ENCODE results near the gene PHAX. TPM values are rescaled to one million over a fixed set of nuclear protein-coding genes. Genes with fewer than 3 reads are reported as not detected.
"Not testable (repeated sequence)": the region's sequence is repeated elsewhere in the genome, so short reads cannot be mapped to it uniquely, and the experiment has no call there.

PHAX gene
- total RNA-seq, 1 donor from 2014 or later: 103 TPM

- DNase-seq: no peak
Measured at GRCh38 chr5:126603402-126603991, 2.8 kb downstream of the PHAX start.

- DNase-seq: no peak
Measured at GRCh38 chr5:126605525-126605924, 4.8 kb downstream of the PHAX start.

DNA sequence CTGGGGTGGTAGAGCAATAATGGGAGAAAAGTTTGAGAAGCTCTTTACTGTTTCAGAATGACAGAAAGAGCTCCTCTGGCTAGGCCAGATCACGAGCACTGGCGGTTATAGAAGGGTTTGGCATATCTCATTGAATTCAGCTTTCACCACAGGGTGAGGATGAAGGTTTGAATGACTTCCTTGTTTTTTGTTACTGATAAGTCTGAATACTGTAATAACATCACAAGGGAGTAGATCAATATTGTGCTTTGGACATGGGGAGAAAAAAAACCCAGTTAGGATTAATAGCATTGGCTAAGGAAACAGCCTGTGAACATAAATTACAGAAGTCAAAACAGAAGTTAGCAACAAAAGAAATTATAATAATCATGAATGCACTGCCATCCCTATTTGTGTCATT lies 9.4 kb downstream of the PHAX start:
- no peak for DNase-seq

DNA sequence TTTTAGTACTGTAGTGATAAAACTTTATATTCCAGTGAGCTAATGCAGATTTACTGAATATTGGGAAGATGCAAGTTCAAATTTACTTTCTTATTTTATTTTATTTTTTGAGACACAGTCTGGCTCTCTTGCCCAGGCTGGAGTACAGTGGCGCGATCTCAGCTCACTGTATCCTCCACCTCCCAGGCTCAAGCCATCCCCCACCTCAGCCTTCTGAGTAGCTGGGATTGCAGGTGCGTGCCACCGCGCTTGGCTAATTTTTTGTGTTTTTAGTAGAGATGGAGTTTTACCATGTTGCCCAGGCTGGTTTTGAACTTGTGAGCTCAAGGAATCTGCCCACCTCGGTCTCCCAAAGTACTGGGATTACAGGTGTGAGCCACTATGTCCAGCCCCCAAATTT lies 9.9 kb downstream of the PHAX start:
- DNase-seq: no peak

DNA sequence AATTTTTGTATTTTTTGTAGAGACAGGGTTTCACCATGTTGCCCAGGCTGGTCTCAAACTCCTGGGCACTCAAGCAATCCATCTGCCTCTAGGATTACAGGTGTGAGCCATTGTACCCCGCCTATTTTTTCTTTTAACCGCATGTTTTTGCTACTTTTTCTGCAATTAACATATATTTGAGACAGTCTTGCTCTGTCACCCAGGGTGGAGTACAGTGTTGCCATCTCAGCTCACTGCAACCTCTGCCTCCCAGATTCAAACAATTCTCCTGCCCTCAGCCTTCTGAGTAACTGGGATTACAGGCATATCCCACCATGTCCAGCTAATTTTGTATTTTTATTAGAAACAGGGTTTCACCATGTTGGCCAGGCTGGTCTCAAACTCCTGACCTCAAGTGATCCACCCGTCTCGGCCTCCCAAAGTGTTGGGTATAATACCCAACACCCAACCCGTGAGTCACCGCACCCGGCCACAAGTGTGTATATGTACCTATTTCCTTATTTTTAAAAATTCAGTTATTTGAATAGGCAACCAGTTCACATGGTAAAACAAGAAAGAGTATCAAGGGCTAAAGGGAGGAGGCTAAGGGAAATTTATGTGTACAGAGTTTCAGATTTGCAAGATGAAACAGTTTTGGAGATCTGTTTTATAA lies 13.3 kb downstream of the PHAX start:
- DNase-seq: no peak

- no peak for DNase-seq
Measured at GRCh38 chr5:126615286-126615685, 14.5 kb downstream of the PHAX start.

DNA sequence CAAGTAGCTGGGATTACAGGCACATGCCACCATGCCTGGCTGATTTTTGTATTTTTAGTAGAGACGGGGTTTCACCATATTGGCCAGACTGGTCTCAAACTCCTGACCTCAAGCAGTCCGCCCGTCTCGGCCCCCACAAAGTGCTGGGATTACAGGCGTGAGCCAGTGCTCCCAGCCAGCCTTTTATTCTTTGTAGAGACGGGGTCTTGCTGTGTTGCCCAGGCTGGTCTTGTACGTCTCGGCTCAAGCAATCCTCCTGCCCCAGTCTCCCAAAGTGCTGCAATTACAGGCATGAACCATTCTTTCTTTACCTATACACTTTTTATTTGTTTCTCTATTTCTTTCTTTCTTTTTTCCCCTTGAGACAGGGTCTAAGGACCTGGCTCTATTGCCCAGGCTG lies 16.9 kb downstream of the PHAX start:
- DNase-seq: not testable (repeated sequence)

- no peak for DNase-seq
Measured at GRCh38 chr5:126619781-126620180, 19.0 kb downstream of the PHAX start.

- DNase-seq: no peak
Measured at GRCh38 chr5:126624534-126624933, 23.8 kb downstream of the PHAX start.

DNA sequence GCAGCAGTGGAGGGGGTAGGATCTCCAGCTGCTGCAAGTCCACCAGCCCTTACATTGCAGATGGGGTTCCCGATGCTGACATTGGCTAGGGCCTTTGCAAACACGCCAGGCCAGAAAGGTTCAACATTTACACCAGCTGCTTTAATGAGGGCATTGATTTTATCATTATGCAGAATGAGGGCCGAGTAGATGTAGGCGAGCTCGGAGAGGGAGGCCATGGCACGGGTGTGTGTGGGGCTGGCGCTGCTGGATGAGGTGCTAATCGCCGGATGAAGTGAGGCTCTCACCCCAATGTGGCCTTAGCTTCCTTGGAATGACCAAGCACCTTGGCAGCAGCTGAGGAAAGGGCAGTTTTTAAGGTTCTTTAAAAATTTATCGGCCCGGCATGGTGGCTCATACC lies 27.4 kb downstream of the PHAX start:
- DNase-seq: no peak

DNA sequence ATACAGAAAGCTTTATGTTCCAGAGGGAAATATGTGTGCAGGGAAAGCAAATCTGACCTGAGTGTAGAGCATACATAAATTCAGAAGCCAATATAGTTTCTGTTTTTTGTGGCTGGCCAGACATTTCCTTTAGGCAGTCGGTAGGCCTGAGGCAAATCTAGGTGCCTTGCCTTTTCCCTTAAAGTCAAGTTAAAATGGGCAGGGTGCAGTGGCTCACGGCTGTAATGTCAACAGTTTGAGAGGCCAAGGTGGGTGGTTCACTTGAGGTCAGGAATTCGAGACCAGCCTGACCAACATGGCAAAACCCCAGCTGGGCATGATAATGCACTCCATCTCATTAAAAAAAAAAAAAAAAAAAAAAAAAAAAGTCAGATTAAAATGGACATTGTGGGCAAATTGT lies 31.2 kb downstream of the PHAX start:
- DNase-seq: no peak

DNA sequence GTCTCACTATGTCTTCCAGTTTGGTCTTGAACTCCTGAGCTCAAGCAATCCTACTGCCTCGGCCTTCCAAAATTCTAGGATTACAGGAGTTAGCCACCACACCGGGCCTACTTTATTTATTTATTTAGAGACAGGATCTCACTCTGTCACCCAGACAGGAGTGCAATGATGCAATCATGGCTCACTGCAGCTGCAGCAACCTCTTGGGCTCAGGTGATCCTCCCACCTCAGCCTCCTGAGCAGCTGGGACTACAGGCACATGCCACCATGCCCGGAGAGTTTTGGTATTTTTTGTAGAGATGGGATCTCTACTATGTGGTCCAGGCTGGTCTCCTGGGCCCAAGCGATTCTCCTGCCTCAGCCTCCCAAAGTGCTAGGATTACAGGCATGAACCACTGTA lies 32.8 kb downstream of the PHAX start:
- DNase-seq: no peak

- DNase-seq: no peak
Measured at GRCh38 chr5:126635585-126635984, 34.8 kb downstream of the PHAX start.

DNA sequence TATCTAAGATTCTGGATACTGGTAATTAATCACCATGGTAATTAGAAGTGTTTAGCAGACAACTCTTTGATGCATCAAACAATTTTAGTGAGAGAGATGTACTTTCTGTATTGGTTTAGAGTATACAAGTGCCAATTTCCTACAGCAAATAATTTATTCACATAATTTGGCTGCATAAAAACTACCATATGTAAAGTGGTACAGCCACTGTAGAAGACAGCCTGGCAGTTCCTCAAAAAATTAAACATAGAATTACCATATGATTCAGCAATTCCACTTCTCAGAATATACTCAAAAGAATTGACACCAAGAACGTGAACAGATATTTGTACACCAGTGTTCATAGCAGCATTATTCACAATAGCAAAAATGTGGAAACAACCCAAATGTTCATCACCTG lies 36.2 kb downstream of the PHAX start:
- DNase-seq: no peak

DNA sequence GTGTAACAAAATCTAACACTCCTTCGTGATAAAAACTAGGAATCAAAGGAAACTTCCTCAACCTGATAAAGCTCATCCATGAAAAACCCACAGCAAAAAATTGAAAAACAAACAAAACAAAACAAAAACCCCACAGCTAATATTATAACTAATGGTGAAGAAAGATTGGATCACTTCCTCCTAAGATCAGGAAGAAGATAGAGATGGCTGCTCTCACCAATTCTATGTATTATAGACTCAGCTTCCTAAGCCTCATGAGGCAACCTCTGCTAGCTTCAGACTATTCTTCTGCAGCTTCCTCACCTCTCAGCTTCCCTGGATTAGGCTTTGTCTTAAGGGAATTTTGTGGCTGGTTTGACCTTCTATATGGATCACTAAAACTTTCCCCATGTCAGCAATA lies 40.1 kb downstream of the PHAX start:
- no peak for DNase-seq

DNA sequence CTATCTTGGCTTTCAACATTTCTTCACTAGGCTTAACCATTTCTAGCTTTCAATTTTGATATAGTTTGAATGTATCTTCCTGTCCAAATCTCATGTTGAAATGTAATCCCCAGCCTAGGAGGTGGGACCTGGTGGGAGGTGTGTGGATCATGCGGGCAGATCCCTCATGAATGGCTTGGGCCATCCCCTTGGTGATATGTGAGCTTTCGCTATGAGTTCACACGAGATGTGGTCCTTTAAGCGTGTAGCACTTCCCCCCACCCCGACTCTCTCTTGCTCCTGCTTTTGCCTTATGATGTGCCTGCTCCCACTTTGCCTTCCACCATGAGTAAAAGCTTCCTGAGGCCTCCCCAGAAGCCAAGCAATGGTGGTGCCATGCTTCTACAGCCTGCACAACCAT lies 40.6 kb downstream of the PHAX start:
- no peak for DNase-seq

- DNase-seq: no peak
Measured at GRCh38 chr5:126645132-126645531, 44.4 kb downstream of the PHAX start.

- DNase-seq: no peak
Measured at GRCh38 chr5:126647071-126647470, 46.3 kb downstream of the PHAX start.

DNA sequence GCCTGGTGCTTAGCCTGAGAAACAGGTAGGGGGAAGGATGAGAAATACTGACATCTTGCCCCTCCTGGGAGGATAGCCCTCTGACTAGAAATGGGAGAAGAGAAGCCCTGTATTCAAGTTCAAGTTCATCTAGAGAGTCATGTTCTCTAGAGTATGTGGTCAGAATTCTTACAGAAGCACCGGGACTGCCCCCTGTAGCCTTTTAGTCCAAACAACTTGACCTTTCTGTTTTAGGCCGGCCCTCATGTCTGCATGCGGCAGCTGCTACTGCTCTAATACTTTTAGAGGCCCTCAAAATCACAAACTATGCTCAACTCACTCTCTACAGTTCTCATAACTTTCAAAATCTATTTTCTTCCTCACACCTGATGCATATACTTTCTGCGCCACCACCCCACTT lies 47.7 kb downstream of the PHAX start:
- DNase-seq: no peak

DNA sequence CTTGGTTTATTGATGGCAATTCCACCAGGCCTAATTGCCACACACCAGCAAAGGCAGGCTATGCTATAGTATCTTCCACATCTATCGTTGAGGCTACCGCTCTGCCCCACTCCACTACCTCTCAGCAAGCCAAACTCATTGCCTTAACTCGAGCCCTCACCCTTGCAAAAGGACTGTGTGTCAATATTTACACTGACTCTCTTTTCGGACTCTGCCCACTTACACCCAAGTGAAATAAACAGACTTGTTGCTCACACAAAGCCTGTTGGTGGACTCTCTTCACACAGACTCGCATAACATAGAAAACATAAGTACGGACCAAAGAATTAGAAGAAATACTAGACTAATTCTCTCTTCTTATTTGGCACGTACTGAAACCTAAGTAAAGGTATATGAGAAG lies 48.3 kb downstream of the PHAX start:
- DNase-seq: not testable (repeated sequence)

GRCh38 chr5:126649709-126650108 lies 49.0 kb downstream of the PHAX start:
- not testable (repeated sequence) for DNase-seq

GRCh38 chr5:126650463-126650862 lies 49.7 kb downstream of the PHAX start:
- no peak for DNase-seq

DNA sequence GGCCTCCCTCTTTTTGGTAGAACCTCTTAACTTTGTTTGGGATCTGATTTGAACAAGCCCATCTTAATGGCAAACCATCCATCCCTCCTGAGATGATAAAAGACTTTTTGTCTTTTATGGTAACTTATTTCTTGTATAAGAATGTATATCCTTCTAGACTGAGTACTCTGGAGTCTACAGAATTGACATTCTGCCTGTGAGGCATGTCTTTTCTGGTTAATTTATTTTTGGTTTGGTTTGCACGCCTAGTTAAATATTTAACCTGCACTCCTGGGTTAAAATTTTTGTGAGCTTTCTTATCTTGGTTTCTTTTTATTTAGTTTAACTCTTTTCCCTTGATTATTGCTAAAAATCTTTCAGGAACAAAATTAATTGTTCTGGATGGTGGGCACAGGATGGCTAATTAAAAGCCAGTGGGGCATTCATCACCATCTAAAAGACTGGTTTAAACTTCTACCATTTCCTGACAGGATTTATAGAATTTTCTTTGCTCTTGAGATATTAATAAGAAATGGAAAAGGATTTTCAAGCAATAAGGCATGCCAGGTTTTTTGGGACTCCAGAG lies 50.3 kb downstream of the PHAX start:
- no peak for DNase-seq

GRCh38 chr5:126656401-126657007 lies 55.8 kb downstream of the PHAX start:
- DNase-seq: no peak
